HepG2 (cell line): ENCODE results near the gene RABEP2. TPM values are rescaled to one million over a fixed set of nuclear protein-coding genes. Genes with fewer than 3 reads are reported as not detected.

Experiments used
- ATAC-seq: fragments of 200-7000 bp; cut with Tn5 transposase; 3 replicates; pipeline ENCODE4 v1.9.1; 2020; ENCODE audit warnings: mild to moderate bottlenecking, moderate library complexity
- BruUV-seq: library from RNA; stranded (reverse); fragments of 400-500 nt; replicated peaks from 2 replicates; lab custom pipeline; 2021; lab: Mats Ljungman, UMichigan
- CTCF ChIA-PET: fragments of 300-600 bp; formaldehyde crosslinking; extraction: SDS; loops from one replicate; lab custom pipeline; 2021; ENCODE audit warnings: low total read pairs, inconsistent platforms, low intra/inter-chr PET ratio; lab: Yijun Ruan, JAX
- POLR2A ChIA-PET: fragments of 350-600 bp; sonication (Branson Sonifier 250); formaldehyde crosslinking; loops from one replicate; lab custom pipeline; 2020; ENCODE audit warnings: antibody characterized with exemption, inconsistent platforms; lab: Yijun Ruan, JAX
- DNase-seq: peaks from one replicate; pipeline ENCODE4 v3.0.0-alpha.2; 2015; ENCODE audit warnings: low spot score
- FAIRE-seq: peaks from 3 replicates; lab custom pipeline; 2011; peaks lifted over from hg19 to GRCh38; lab: Jason Lieb, UNC
- H2AFZ ChIP-seq: one replicate; pipeline ENCODE4 v1.6.1; 2011; ENCODE audit warnings: low read length, inconsistent platforms
- H3K27ac ChIP-seq: fragments of 300-600 bp; 3 replicates; pipeline ENCODE4 v1.8.0; 2011; ENCODE audit warnings: mixed run types, mild to moderate bottlenecking, mixed read lengths, low read length, inconsistent platforms; ENCODE audit not compliant: insufficient read depth; ENCODE audit errors: extremely low read length
- H3K27me3 ChIP-seq, 2 experiments: fragments of 200-600 bp in 1 of 2; 2 replicates in 1 of 2; 3 replicates in 1 of 2; pipeline versions ENCODE4 v1.6.0 to v1.8.0; 2011; ENCODE audit warnings: low read length in 2 of 2, mild to moderate bottlenecking in 2 of 2, moderate library complexity in 2 of 2, inconsistent platforms in 1 of 2; ENCODE audit not compliant: insufficient read depth in 2 of 2, control insufficient read depth in 1 of 2
- H3K36me3 ChIP-seq, 2 experiments: fragments of 200-600 bp in 1 of 2; replicated peaks in 1 of 2; 2 replicates in 1 of 2; 3 replicates in 1 of 2; pipeline versions ENCODE4 v1.5.1 to v1.8.0; 2011; ENCODE audit warnings: low read length in 2 of 2, inconsistent platforms in 1 of 2; ENCODE audit not compliant: insufficient read depth in 2 of 2, control insufficient read depth in 1 of 2
- H3K4me1 ChIP-seq: 2 replicates; pipeline ENCODE4 v1.5.1; 2012; ENCODE audit warnings: low read length, inconsistent platforms; ENCODE audit not compliant: insufficient read depth
- H3K4me2 ChIP-seq: 2 replicates; pipeline ENCODE4 v1.6.0; 2011; ENCODE audit warnings: low read depth, low read length, inconsistent platforms
- H3K4me3 ChIP-seq, 3 experiments: fragments of 200-600 bp in 1 of 3; sonication (generic), shearing (Covaris generic) in 1 of 3; replicated peaks in 1 of 3; 2 replicates each; pipeline ENCODE4 v1.5.1; 2011 to 2016; ENCODE audit warnings: low read length in 3 of 3, inconsistent platforms in 2 of 3, low read depth in 2 of 3, mild to moderate bottlenecking in 2 of 3, control low read depth in 1 of 3, mixed read lengths in 1 of 3; ENCODE audit not compliant: insufficient read depth in 1 of 3
- H3K79me2 ChIP-seq: one replicate; pipeline ENCODE4 v1.6.1; 2011; ENCODE audit warnings: low read length, inconsistent platforms; ENCODE audit not compliant: insufficient read depth
- H3K9ac ChIP-seq: 2 replicates; pipeline ENCODE4 v1.6.0; 2011; ENCODE audit warnings: mild to moderate bottlenecking, low read depth, low read length, inconsistent platforms; ENCODE audit not compliant: insufficient read depth
- H3K9me3 ChIP-seq: 2 replicates; pipeline ENCODE4 v1.5.1; 2012; ENCODE audit warnings: mild to moderate bottlenecking, low read length
- H4K20me1 ChIP-seq: 2 replicates; pipeline ENCODE4 v1.6.0; 2011; ENCODE audit warnings: inconsistent platforms, mild to moderate bottlenecking, low read length, moderate library complexity; ENCODE audit not compliant: insufficient read depth
- AGO2 ChIP-seq: fragments of 200-400 bp; formaldehyde crosslinking; optimal IDR thresholded peaks from 2 replicates; pipeline ENCODE3; 2017; ENCODE audit warnings: mild to moderate bottlenecking, low read depth, low read length, moderate library complexity
- CREB1 ChIP-seq, 2 experiments: fragments of 450-650 bp in 1 of 2; IDR thresholded peaks; 2 replicates each; pipeline ENCODE4 v1.6.1; 2016 to 2017; ENCODE audit warnings: control low read depth in 1 of 2, mild to moderate bottlenecking in 1 of 2, missing compliant biosample characterization in 1 of 2, missing genetic modification characterization in 1 of 2
- POLR2A ChIP-seq, 2 experiments: IDR thresholded peaks; 2 replicates each; pipeline ENCODE4 v1.6.1; 2011; ENCODE audit warnings: low read depth in 2 of 2, low read length in 2 of 2, mild to moderate bottlenecking in 1 of 2, moderate library complexity in 1 of 2; ENCODE audit not compliant: insufficient read depth in 1 of 2
- STAG1 ChIP-seq: sonication (generic); formaldehyde crosslinking; IDR thresholded peaks from 2 replicates; pipeline ENCODE4 v1.4.0; 2020; ENCODE audit warnings: missing genetic modification reagents
- SYNCRIP ChIP-seq: fragments of 200-400 bp; formaldehyde crosslinking; IDR thresholded peaks from 2 replicates; pipeline ENCODE4 v1.6.1; 2018; ENCODE audit warnings: mild to moderate bottlenecking, low read depth, low read length; ENCODE audit not compliant: insufficient read depth
- ZNF17 ChIP-seq: sonication (generic); formaldehyde crosslinking; IDR thresholded peaks from 2 replicates; pipeline ENCODE4 v1.5.0; 2020; ENCODE audit warnings: mild to moderate bottlenecking, missing genetic modification reagents
- ZNF839 ChIP-seq: sonication (generic); formaldehyde crosslinking; IDR thresholded peaks from 2 replicates; pipeline ENCODE4 v1.4.0; 2020; ENCODE audit warnings: missing genetic modification reagents, mild to moderate bottlenecking, borderline replicate concordance
- ZNF879 ChIP-seq: sonication (generic); formaldehyde crosslinking; IDR thresholded peaks from 2 replicates; pipeline ENCODE4 v1.8.1; 2023; ENCODE audit warnings: missing genetic modification reagents
- WGBS: methylation state at CpG from one replicate; pipeline ENCODE4 v1.1.6; 2017; ENCODE audit warnings: low lambda C conversion rate; 5-methylcytosine and 5-hydroxymethylcytosine counted together
- in situ Hi-C: cut with HindIII; loops from 2 replicates; pipeline ENCODE4 v1.10.0; 2017; ENCODE audit warnings: low pct_unique_long_range_greater_than_20kb; ENCODE audit not compliant: extremely low pct_ligation_motif_present
- intact Hi-C: fragments of 100-400 bp; cut with micrococcal nuclease; formaldehyde crosslinking; loops from one replicate; pipeline ENCODE4 v1.10.0; 2022; ENCODE audit not compliant: unreplicated experiment
- polyA plus RNA-seq, 8 experiments: library from polyadenylated mRNA; depleted of rRNA in 3 of 8; stranded (reverse) in 7 of 8; unstranded in 1 of 8; fragments of >200 nt; fragmentation: Illumina TruSeq in 4 of 8; extraction: Trizol in 4 of 8; gene quantifications; 2 replicates each; pipeline versions ENCODE4 v1.2.1 to v1.2.3, GENCODE V29; 2011 to 2016; ENCODE audit warnings: low read depth in 4 of 8, missing spikeins in 1 of 8, mixed read lengths in 1 of 8; ENCODE audit not compliant: insufficient read depth in 1 of 8
- total RNA-seq, 5 experiments: library from RNA; depleted of rRNA; stranded (reverse); fragments of >200 nt; fragmentation: Illumina TruSeq; extraction: Trizol; gene quantifications; 2 replicates each; pipeline ENCODE4 v1.2.3, GENCODE V29; 2016; ENCODE audit warnings: low read depth in 1 of 5
- TF ChIP-seq, protein P1 (sequence below): sonication (generic); formaldehyde crosslinking; IDR thresholded peaks from 2 replicates; pipeline ENCODE4 v1.5.0; 2020; ENCODE audit warnings: mild to moderate bottlenecking, missing genetic modification reagents, moderate library complexity
- TF ChIP-seq, protein P2 (sequence below): sonication (generic); formaldehyde crosslinking; IDR thresholded peaks from 2 replicates; pipeline ENCODE4 v1.4.0; 2020; ENCODE audit warnings: missing genetic modification reagents
- TF ChIP-seq, protein P3 (sequence below): sonication (generic); formaldehyde crosslinking; IDR thresholded peaks from 2 replicates; pipeline ENCODE4 v1.4.0; 2020; ENCODE audit warnings: mild to moderate bottlenecking, missing genetic modification reagents
- TF ChIP-seq, protein P4 (sequence below): sonication (generic); formaldehyde crosslinking; IDR thresholded peaks from 2 replicates; pipeline ENCODE4 v1.9.0; 2022; ENCODE audit warnings: missing genetic modification reagents, mild to moderate bottlenecking, borderline replicate concordance

The RABEP2 gene
- total and polyA plus RNA-seq, 2 of the 13 experiments (the other 11 are each of a cell fraction or from before 2014, with no cell fraction given): 10.8 to 18.4 TPM

DNA sequence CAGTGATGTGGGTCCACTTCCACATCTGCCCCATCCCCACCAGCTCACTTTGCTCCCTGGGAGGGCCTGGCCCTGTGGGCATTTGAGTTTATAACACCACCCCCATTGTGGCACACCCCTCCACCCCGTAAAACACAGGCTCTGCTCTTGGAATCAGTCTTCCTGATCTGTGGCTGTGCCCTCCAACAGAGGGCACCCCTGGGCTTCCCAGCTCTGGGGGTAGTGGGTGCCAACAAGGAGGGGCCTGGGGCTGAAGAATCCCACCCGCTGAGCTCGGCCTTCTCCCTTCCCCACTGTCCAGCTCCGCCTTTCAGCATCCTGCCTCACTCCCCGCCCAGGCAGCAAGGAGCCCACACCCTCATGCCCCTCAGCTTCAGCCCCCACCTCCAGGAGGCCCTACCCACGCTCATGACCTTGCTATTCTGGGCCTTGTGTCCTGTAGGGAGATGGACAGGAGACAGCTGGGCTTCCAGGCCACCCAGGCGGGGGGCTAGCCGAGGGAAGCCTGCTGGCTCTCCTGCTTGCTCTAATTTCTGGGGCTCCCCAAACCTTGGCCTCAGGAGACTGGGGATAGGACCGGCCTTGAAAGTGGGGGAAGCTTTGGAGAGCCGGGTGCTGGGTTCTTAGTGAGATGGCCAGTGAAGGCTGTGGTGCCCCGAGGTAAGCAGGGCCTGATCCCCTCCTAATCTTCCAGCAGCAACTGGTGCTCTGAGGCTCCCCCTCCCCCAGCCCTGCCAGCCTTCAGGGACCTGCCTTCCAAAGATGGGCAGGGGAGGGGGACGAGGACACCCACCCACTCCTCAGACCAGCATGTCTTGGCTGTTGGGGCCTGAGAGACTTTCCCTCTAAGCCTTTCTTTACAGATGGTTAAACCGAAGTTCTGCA is 49.7 kb downstream of the RABEP2 start:
- DNase-seq (no peak), ATAC-seq (no peak), FAIRE-seq (no peak)
- intact Hi-C loops (no loop called here), in situ Hi-C loops (no loop called here)
- Histone ChIP-seq H3K79me2 (no peaks in the 10 kb centered on the region), H3K4me2 (no peak overlapping the region), H3K27ac (no peak overlapping the region), H2AFZ (no peak overlapping the region), H3K9me3 (no peaks in the 10 kb centered on the region), H3K27me3 (no peaks in the 10 kb centered on the region), H3K4me1 (no peaks in the 10 kb centered on the region), H3K9ac (no peak overlapping the region), H3K36me3 (peaks cover 29 to 41% of the 10 kb centered on the region in 2 experiments; a peak in 4 of 5 replicates), H4K20me1 (no peaks in the 10 kb centered on the region), H3K4me3 (no peak overlapping the region)
- 90% methylated on average over 13 of the region's 13 CpGs for WGBS
- POLR2A ChIA-PET: interaction anchor here (0.8 to 3.2 kb wide), 3 partner anchors 10 to 52 kb away, joined by 3 to 15 read pairs (median 4); partner anchors contain the start of gene SH2B1
- TF ChIP-seq, protein P1, sequence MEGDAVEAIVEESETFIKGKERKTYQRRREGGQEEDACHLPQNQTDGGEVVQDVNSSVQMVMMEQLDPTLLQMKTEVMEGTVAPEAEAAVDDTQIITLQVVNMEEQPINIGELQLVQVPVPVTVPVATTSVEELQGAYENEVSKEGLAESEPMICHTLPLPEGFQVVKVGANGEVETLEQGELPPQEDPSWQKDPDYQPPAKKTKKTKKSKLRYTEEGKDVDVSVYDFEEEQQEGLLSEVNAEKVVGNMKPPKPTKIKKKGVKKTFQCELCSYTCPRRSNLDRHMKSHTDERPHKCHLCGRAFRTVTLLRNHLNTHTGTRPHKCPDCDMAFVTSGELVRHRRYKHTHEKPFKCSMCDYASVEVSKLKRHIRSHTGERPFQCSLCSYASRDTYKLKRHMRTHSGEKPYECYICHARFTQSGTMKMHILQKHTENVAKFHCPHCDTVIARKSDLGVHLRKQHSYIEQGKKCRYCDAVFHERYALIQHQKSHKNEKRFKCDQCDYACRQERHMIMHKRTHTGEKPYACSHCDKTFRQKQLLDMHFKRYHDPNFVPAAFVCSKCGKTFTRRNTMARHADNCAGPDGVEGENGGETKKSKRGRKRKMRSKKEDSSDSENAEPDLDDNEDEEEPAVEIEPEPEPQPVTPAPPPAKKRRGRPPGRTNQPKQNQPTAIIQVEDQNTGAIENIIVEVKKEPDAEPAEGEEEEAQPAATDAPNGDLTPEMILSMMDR (CRISPR knock-in tag): peak; percentile 54
- no peak for TF ChIP-seq ZNF17 (CRISPR knock-in tag)
- peak; percentile 84 for TF ChIP-seq AGO2
- TF ChIP-seq, protein P2, sequence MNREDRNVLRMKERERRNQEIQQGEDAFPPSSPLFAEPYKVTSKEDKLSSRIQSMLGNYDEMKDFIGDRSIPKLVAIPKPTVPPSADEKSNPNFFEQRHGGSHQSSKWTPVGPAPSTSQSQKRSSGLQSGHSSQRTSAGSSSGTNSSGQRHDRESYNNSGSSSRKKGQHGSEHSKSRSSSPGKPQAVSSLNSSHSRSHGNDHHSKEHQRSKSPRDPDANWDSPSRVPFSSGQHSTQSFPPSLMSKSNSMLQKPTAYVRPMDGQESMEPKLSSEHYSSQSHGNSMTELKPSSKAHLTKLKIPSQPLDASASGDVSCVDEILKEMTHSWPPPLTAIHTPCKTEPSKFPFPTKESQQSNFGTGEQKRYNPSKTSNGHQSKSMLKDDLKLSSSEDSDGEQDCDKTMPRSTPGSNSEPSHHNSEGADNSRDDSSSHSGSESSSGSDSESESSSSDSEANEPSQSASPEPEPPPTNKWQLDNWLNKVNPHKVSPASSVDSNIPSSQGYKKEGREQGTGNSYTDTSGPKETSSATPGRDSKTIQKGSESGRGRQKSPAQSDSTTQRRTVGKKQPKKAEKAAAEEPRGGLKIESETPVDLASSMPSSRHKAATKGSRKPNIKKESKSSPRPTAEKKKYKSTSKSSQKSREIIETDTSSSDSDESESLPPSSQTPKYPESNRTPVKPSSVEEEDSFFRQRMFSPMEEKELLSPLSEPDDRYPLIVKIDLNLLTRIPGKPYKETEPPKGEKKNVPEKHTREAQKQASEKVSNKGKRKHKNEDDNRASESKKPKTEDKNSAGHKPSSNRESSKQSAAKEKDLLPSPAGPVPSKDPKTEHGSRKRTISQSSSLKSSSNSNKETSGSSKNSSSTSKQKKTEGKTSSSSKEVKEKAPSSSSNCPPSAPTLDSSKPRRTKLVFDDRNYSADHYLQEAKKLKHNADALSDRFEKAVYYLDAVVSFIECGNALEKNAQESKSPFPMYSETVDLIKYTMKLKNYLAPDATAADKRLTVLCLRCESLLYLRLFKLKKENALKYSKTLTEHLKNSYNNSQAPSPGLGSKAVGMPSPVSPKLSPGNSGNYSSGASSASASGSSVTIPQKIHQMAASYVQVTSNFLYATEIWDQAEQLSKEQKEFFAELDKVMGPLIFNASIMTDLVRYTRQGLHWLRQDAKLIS (CRISPR knock-in tag): no peak
- no peak for TF ChIP-seq ZNF879 (CRISPR knock-in tag)
- peak in 1 of 2 experiments; percentile 20; a peak in 1 of 4 replicates for TF ChIP-seq POLR2A (IDR thresholded peaks at IDR 0.05; ENCODE audit: insufficient read depth in 1 of 2, low read depth in 2 of 2, low read length in 2 of 2)
- TF ChIP-seq CREB1 (IDR thresholded peaks at IDR 0.05): no peak
- TF ChIP-seq CREB1 (CRISPR knock-in tag; IDR thresholded peaks at IDR 0.05): no peak
- TF ChIP-seq SYNCRIP: no peak
- TF ChIP-seq, protein P3, sequence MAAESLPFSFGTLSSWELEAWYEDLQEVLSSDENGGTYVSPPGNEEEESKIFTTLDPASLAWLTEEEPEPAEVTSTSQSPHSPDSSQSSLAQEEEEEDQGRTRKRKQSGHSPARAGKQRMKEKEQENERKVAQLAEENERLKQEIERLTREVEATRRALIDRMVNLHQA: no peak
- 0 out of 2 replicates have a peak, but pooled peaks have one; percentile 1 for TF ChIP-seq ZNF839 (CRISPR knock-in tag)
- TF ChIP-seq, protein P4, sequence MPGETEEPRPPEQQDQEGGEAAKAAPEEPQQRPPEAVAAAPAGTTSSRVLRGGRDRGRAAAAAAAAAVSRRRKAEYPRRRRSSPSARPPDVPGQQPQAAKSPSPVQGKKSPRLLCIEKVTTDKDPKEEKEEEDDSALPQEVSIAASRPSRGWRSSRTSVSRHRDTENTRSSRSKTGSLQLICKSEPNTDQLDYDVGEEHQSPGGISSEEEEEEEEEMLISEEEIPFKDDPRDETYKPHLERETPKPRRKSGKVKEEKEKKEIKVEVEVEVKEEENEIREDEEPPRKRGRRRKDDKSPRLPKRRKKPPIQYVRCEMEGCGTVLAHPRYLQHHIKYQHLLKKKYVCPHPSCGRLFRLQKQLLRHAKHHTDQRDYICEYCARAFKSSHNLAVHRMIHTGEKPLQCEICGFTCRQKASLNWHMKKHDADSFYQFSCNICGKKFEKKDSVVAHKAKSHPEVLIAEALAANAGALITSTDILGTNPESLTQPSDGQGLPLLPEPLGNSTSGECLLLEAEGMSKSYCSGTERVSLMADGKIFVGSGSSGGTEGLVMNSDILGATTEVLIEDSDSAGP (CRISPR knock-in tag): 0 out of 2 replicates have a peak, but pooled peaks have one; percentile 30
- peak; percentile 26 for TF ChIP-seq STAG1
- no TSS peak for BruUV-seq
- CTCF ChIA-PET: interaction anchor here (2.9 kb wide), 1 partner anchor 70 kb away, joined by 32 read pairs; no protein-coding TSS in a partner anchor
